GM23338 (cell line): ENCODE data around the gene ELP2. TPM values are rescaled to one million over a fixed set of nuclear protein-coding genes. Genes with fewer than 3 reads are reported as not detected.

ENCODE experiments used
- ATAC-seq: fragments of 200-7000 bp; cut with Tn5 transposase; 3 replicates; pipeline ENCODE4 v1.9.1; 2020
- DNase-seq: peaks from one replicate; pipeline ENCODE4 v3.0.0-alpha.2; 2015; ENCODE audit warnings: low spot score
- H2AFZ ChIP-seq: fragments of 200-600 bp; sonication (generic); 2 replicates; pipeline ENCODE4 v1.8.0; 2016; ENCODE audit warnings: antibody characterized with exemption, mild to moderate bottlenecking, moderate library complexity
- H3F3A ChIP-seq: fragments of 200-600 bp; sonication (generic); replicated peaks from 2 replicates; pipeline ENCODE4 v1.8.0; 2017; ENCODE audit warnings: antibody characterized with exemption, mixed run types, low read depth
- H3K27ac ChIP-seq: fragments of 200-600 bp; sonication (generic); 2 replicates; pipeline ENCODE4 v1.6.1; 2016; ENCODE audit warnings: low read depth
- H3K27me3 ChIP-seq: fragments of 200-600 bp; sonication (generic); 2 replicates; pipeline ENCODE4 v1.8.0; 2016; ENCODE audit warnings: mild to moderate bottlenecking, mixed run types, moderate library complexity; ENCODE audit not compliant: insufficient read depth
- H3K36me3 ChIP-seq: fragments of 200-600 bp; sonication (generic); 2 replicates; pipeline ENCODE4 v1.8.0; 2016; ENCODE audit warnings: mild to moderate bottlenecking; ENCODE audit not compliant: insufficient read depth
- H3K4me1 ChIP-seq: fragments of 200-600 bp; sonication (generic); 2 replicates; pipeline ENCODE4 v1.8.0; 2016; ENCODE audit warnings: mild to moderate bottlenecking, moderate library complexity; ENCODE audit not compliant: insufficient read depth
- H3K4me2 ChIP-seq: fragments of 200-600 bp; sonication (generic); 2 replicates; pipeline ENCODE4 v1.7.1; 2017; ENCODE audit warnings: mixed run types
- H3K4me3 ChIP-seq: fragments of 200-600 bp; sonication (generic); 2 replicates; pipeline ENCODE4 v1.6.1; 2016; ENCODE audit warnings: mixed run types
- H3K79me2 ChIP-seq: fragments of 200-600 bp; sonication (generic); replicated peaks from 2 replicates; pipeline ENCODE4 v1.8.0; 2017; ENCODE audit warnings: mild to moderate bottlenecking; ENCODE audit not compliant: insufficient read depth
- H3K9me2 ChIP-seq: fragments of 200-600 bp; sonication (generic); 2 replicates; pipeline ENCODE4 v1.8.0; 2017; ENCODE audit not compliant: insufficient read depth
- H4K20me1 ChIP-seq: fragments of 200-600 bp; sonication (generic); replicated peaks from 2 replicates; pipeline ENCODE4 v1.8.0; 2017; ENCODE audit warnings: mild to moderate bottlenecking; ENCODE audit not compliant: insufficient read depth
- H3K27ac Mint-ChIP-seq: 2 replicates; pipeline ENCODE4 v1.8.0; 2020; ENCODE audit warnings: inconsistent platforms, mild to moderate bottlenecking, moderate library complexity, mixed read lengths
- H3K27me3 Mint-ChIP-seq: 3 replicates; pipeline ENCODE4 v1.8.0; 2022; ENCODE audit warnings: low read depth, mild to moderate bottlenecking, moderate library complexity, mixed read lengths, inconsistent platforms; ENCODE audit not compliant: insufficient read depth, poor library complexity
- H3K36me3 Mint-ChIP-seq: 3 replicates; pipeline ENCODE4 v1.8.0; 2021; ENCODE audit warnings: low read depth, mild to moderate bottlenecking, inconsistent platforms, moderate library complexity, mixed read lengths
- H3K4me1 Mint-ChIP-seq: 3 replicates; pipeline ENCODE4 v1.8.0; 2020; ENCODE audit warnings: mild to moderate bottlenecking, inconsistent platforms, mixed read lengths
- H3K4me3 Mint-ChIP-seq: 3 replicates; pipeline ENCODE4 v1.8.0; 2021; ENCODE audit warnings: moderate library complexity, mild to moderate bottlenecking, inconsistent platforms, mixed read lengths
- H3K9me3 Mint-ChIP-seq: 3 replicates; pipeline ENCODE4 v1.8.0; 2020; ENCODE audit warnings: moderate library complexity, mild to moderate bottlenecking, inconsistent platforms, mixed read lengths
- CREB1 ChIP-seq: fragments of 250-450 bp; sonication (Bioruptor Pico); IDR thresholded peaks from 2 replicates; pipeline ENCODE4 v1.5.0; 2020; ENCODE audit warnings: low read depth, mild to moderate bottlenecking, moderate library complexity
- CTCF ChIP-seq, 2 experiments: fragments of 200-600 bp in 1 of 2; sonication (generic) in 1 of 2; conservative IDR thresholded peaks; 2 replicates each; pipeline versions ENCODE4 v1.5.1 to v1.6.1; 2016 to 2017; ENCODE audit warnings: antibody characterized with exemption in 2 of 2, low read depth in 2 of 2, mild to moderate bottlenecking in 2 of 2, moderate library complexity in 1 of 2
- ETS1 ChIP-seq: IDR thresholded peaks from 2 replicates; pipeline ENCODE4 v1.6.1; 2016; ENCODE audit warnings: antibody characterized with exemption
- POLR2AphosphoS5 ChIP-seq: IDR thresholded peaks from 2 replicates; pipeline ENCODE4 v1.6.1; 2016; ENCODE audit warnings: antibody characterized with exemption, low read depth
- REST ChIP-seq: IDR thresholded peaks from one replicate; pipeline ENCODE4 v1.6.1; 2018; ENCODE audit warnings: antibody characterized with exemption; ENCODE audit not compliant: unreplicated experiment
- ZNF331 ChIP-seq: fragments of 250-450 bp; sonication (Bioruptor Pico); IDR thresholded peaks from 2 replicates; pipeline ENCODE4 v1.5.0; 2020; ENCODE audit warnings: low read depth, mild to moderate bottlenecking, moderate library complexity
- ZNF462 ChIP-seq: fragments of 250-450 bp; sonication (Bioruptor Pico); IDR thresholded peaks from 2 replicates; pipeline ENCODE4 v1.5.0; 2020; ENCODE audit warnings: mild to moderate bottlenecking, moderate library complexity
- polyA plus RNA-seq: library from polyadenylated mRNA; unstranded; fragments of >200 nt; fragmentation: Nextera tagmentation; extraction: Ambion mirVana; gene quantifications from 2 replicates; pipeline ENCODE4 v1.2.1, GENCODE V29; 2016
- total RNA-seq: library from RNA; depleted of rRNA; stranded (reverse); fragments of >200 nt; shearing (Covaris generic); gene quantifications from 2 replicates; pipeline ENCODE4 v1.2.3, GENCODE V29; 2014

ELP2 gene
- total and polyA plus RNA-seq, 2 experiments from 2014 or later = 119 to 135 TPM

- no peak for TF ChIP-seq ZNF462 (CRISPR knock-in tag)
Observed at GRCh38 chr18:36194600-36195315, 65.1 kb downstream of the ELP2 start (continued).

- no peak overlapping the region for H2AFZ ChIP-seq
- H3K79me2 ChIP-seq = no peaks in the 10 kb centered on the region; the same call in 1 of the 2 replicates
- H3K4me1 ChIP-seq = no peaks in the 10 kb centered on the region
- H3K4me1 Mint-ChIP-seq = no peaks in the 10 kb centered on the region; the same call in 2 of the 3 replicates
- peaks cover 3% of the 10 kb centered on the region; the same call in 1 of the 2 replicates for H3F3A ChIP-seq
- H3K27ac ChIP-seq = no peak overlapping the region
- no peak overlapping the region for H3K4me3 Mint-ChIP-seq
- ATAC-seq = no peak
- H3K4me3 ChIP-seq = no peak overlapping the region
- 0 out of 2 replicates have a peak, but pooled peaks cover 5% of the 10 kb centered on the region for H4K20me1 ChIP-seq
- H3K27me3 ChIP-seq = no peaks in the 10 kb centered on the region
- H3K27ac Mint-ChIP-seq = no peak overlapping the region
- H3K9me2 ChIP-seq = no peaks in the 10 kb centered on the region
- H3K36me3 Mint-ChIP-seq = peaks cover 19% of the 10 kb centered on the region
- no peak overlapping the region for H3K4me2 ChIP-seq
- H3K27me3 Mint-ChIP-seq = peaks cover 10% of the 10 kb centered on the region
- no peak for DNase-seq
- no peaks in the 10 kb centered on the region for H3K36me3 ChIP-seq
- no peaks in the 10 kb centered on the region for H3K9me3 Mint-ChIP-seq
- no peak for TF ChIP-seq POLR2AphosphoS5
- no peak for TF ChIP-seq CREB1 (CRISPR knock-in tag)
- no peak for TF ChIP-seq ZNF331
- TF ChIP-seq REST = no peak
- TF ChIP-seq CTCF (conservative IDR thresholded peaks at IDR 0.05; ENCODE audit: low read depth in 2 of 2) = no peak
- no peak for TF ChIP-seq ETS1
Observed at GRCh38 chr18:36195427-36196122, 65.9 kb downstream of the ELP2 start.
